ENCODE results near the gene OR7G2.
"Not testable (repeated sequence)": the region's sequence is repeated elsewhere in the genome, so short reads cannot be mapped to it uniquely, and the experiment has no call there.

OR7G2 gene

GRCh38 chr19:9057505-9058258 lies 49.6 kb downstream of the OR7G2 start:
- no peak overlapping the region for H3K4me3 ChIP-seq (ENCODE audit: severe bottlenecking)
- H3K27me3 ChIP-seq (ENCODE audit: insufficient read depth, poor library complexity, severe bottlenecking): no peaks in the 10 kb centered on the region
- DNase-seq (ENCODE audit: low spot score) (no peak), ATAC-seq (ENCODE audit: low read depth) (no peak)
- no peak for TF ChIP-seq CTCF (IDR thresholded peaks at IDR 0.05; ENCODE audit: poor library complexity, severe bottlenecking)
- H3K4me1 ChIP-seq (ENCODE audit: insufficient read depth, poor library complexity, severe bottlenecking): peaks cover 5% of the 10 kb centered on the region
- H3K36me3 ChIP-seq (ENCODE audit: low read depth): no peaks in the 10 kb centered on the region
- H3K9me3 ChIP-seq (ENCODE audit: severe bottlenecking): no peaks in the 10 kb centered on the region
- no peak overlapping the region for H3K27ac ChIP-seq (ENCODE audit: poor library complexity, severe bottlenecking)

GRCh38 chr19:9056131-9056530 lies 51.1 kb downstream of the OR7G2 start:
- ATAC-seq (ENCODE audit: low read depth); DNase-seq (ENCODE audit: low spot score): not testable (repeated sequence)

GRCh38 chr19:9054765-9055164 lies 52.5 kb downstream of the OR7G2 start:
- no peak for DNase-seq (ENCODE audit: low spot score)
- peaks cover 5% of the 10 kb centered on the region for H3K4me1 ChIP-seq (ENCODE audit: insufficient read depth, poor library complexity, severe bottlenecking)
- H3K4me3 ChIP-seq (ENCODE audit: severe bottlenecking): no peak overlapping the region
- no peaks in the 10 kb centered on the region for H3K27me3 ChIP-seq (ENCODE audit: insufficient read depth, poor library complexity, severe bottlenecking)
- peak overlapping the region; percentile 42 for H3K27ac ChIP-seq (ENCODE audit: poor library complexity, severe bottlenecking)
- H3K9me3 ChIP-seq (ENCODE audit: severe bottlenecking): no peaks in the 10 kb centered on the region
- no peak for TF ChIP-seq CTCF (IDR thresholded peaks at IDR 0.05; ENCODE audit: poor library complexity, severe bottlenecking)
- ATAC-seq (ENCODE audit: low read depth): peak; percentile 80
- H3K36me3 ChIP-seq (ENCODE audit: low read depth): no peaks in the 10 kb centered on the region

More at GRCh38 chr19:9056131-9056530, 51.1 kb downstream of the OR7G2 start:
- H3K27ac ChIP-seq (ENCODE audit: poor library complexity, severe bottlenecking); H3K27me3 ChIP-seq (ENCODE audit: insufficient read depth, poor library complexity, severe bottlenecking); H3K4me1 ChIP-seq (ENCODE audit: insufficient read depth, poor library complexity, severe bottlenecking); H3K4me3 ChIP-seq (ENCODE audit: severe bottlenecking); H3K9me3 ChIP-seq (ENCODE audit: severe bottlenecking); H3K36me3 ChIP-seq (ENCODE audit: low read depth): not testable (repeated sequence)

GRCh38 chr19:9054207-9054606 lies 53.1 kb downstream of the OR7G2 start:
- Histone ChIP-seq H3K27me3 (ENCODE audit: insufficient read depth, poor library complexity, severe bottlenecking) (no peaks in the 10 kb centered on the region), H3K9me3 (ENCODE audit: severe bottlenecking) (no peaks in the 10 kb centered on the region), H3K36me3 (ENCODE audit: low read depth) (no peaks in the 10 kb centered on the region), H3K4me1 (ENCODE audit: insufficient read depth, poor library complexity, severe bottlenecking) (peaks cover 5% of the 10 kb centered on the region), H3K4me3 (ENCODE audit: severe bottlenecking) (no peak overlapping the region), H3K27ac (ENCODE audit: poor library complexity, severe bottlenecking) (peak overlapping the region; percentile 42)
- no peak for DNase-seq (ENCODE audit: low spot score)
- ATAC-seq (ENCODE audit: low read depth): no peak
- no peak for TF ChIP-seq CTCF (IDR thresholded peaks at IDR 0.05; ENCODE audit: poor library complexity, severe bottlenecking)

- H3K36me3 ChIP-seq (ENCODE audit: low read depth); ATAC-seq (ENCODE audit: low read depth); H3K4me1 ChIP-seq (ENCODE audit: insufficient read depth, poor library complexity, severe bottlenecking); H3K9me3 ChIP-seq (ENCODE audit: severe bottlenecking); H3K27ac ChIP-seq (ENCODE audit: poor library complexity, severe bottlenecking); H3K4me3 ChIP-seq (ENCODE audit: severe bottlenecking); DNase-seq (ENCODE audit: low spot score); H3K27me3 ChIP-seq (ENCODE audit: insufficient read depth, poor library complexity, severe bottlenecking): not testable (repeated sequence)
These were observed 53.6 kb downstream of the OR7G2 start for GRCh38 chr19:9053674-9054073.

GRCh38 chr19:9052894-9053293 lies 54.4 kb downstream of the OR7G2 start:
- Histone ChIP-seq H3K27ac (ENCODE audit: poor library complexity, severe bottlenecking) (no peak overlapping the region), H3K4me3 (ENCODE audit: severe bottlenecking) (no peak overlapping the region), H3K4me1 (ENCODE audit: insufficient read depth, poor library complexity, severe bottlenecking) (peaks cover 5% of the 10 kb centered on the region), H3K9me3 (ENCODE audit: severe bottlenecking) (no peaks in the 10 kb centered on the region), H3K36me3 (ENCODE audit: low read depth) (no peaks in the 10 kb centered on the region), H3K27me3 (ENCODE audit: insufficient read depth, poor library complexity, severe bottlenecking) (no peaks in the 10 kb centered on the region)
- ATAC-seq (ENCODE audit: low read depth): no peak
- no peak for DNase-seq (ENCODE audit: low spot score)
- no peak for TF ChIP-seq CTCF (IDR thresholded peaks at IDR 0.05; ENCODE audit: poor library complexity, severe bottlenecking)

All from RWPE2 (cell line).